ENCODE data around the gene TMPRSS11D.
A peak's percentile ranks its signal among the peaks of the same experiment; 100 is the strongest.

Gene TMPRSS11D

DNA sequence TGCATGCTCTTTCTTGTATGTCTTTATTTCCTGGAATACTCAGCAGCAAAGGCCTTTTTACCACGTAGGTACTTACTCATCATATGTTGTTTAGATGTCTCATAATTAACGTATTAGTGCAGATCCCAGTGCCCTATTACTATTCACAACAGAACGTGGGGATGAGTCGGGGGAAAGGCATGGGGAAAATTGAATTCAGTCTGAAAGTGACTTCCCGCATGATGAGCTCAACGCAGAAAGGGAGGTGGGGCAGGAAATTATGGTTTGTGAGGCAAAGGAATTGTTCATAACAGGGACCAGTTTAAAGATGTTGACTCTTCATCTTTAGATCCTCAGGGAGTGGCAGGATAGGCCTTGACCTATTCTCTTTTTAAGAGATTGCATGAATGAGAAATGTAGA is 2.0 kb upstream of the TMPRSS11D start:
- ChIA-PET POLR2A (no interaction called here), CTCF (interaction anchor here (6.3 kb wide), 1 partner anchor 25 kb away, joined by 33 read pairs; no protein-coding TSS in a partner anchor)
- DNase-seq (ENCODE audit: low read depth, low spot score), result peak; percentile 88
- no peak overlapping the region for H3K4me3 ChIP-seq (ENCODE audit: low read depth, low read length)
- TF ChIP-seq, protein P1, sequence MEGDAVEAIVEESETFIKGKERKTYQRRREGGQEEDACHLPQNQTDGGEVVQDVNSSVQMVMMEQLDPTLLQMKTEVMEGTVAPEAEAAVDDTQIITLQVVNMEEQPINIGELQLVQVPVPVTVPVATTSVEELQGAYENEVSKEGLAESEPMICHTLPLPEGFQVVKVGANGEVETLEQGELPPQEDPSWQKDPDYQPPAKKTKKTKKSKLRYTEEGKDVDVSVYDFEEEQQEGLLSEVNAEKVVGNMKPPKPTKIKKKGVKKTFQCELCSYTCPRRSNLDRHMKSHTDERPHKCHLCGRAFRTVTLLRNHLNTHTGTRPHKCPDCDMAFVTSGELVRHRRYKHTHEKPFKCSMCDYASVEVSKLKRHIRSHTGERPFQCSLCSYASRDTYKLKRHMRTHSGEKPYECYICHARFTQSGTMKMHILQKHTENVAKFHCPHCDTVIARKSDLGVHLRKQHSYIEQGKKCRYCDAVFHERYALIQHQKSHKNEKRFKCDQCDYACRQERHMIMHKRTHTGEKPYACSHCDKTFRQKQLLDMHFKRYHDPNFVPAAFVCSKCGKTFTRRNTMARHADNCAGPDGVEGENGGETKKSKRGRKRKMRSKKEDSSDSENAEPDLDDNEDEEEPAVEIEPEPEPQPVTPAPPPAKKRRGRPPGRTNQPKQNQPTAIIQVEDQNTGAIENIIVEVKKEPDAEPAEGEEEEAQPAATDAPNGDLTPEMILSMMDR (IDR thresholded peaks at IDR 0.05; ENCODE audit: insufficient read depth, low read length, missing control alignments), result no peak

DNA sequence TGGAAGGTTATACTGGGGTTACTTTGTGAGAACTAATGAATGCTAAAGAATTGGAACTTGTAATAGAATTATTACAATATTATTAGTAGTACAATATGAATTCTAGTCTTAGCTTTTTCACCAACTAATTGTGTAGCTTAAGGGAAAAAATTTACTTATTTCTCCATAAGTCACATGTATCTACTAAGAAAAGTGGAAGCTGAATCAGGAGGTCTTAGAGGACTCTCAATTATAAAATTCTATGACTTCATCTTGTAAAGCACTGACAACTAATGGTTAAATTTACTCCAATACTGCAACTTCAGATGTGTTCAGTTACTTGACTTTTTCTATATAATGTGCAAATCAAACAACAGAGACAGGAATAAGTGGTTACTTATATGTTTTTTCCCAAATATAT is 899 bp upstream of the TMPRSS11D start:
- no peak overlapping the region for H3K4me3 ChIP-seq (ENCODE audit: low read depth, low read length)
- ChIA-PET CTCF (interaction anchor here (1.0 to 6.3 kb wide), 4 partner anchors 9 to 26 kb away, joined by 4 to 33 read pairs (median 4); no protein-coding TSS in a partner anchor), POLR2A (no interaction called here)
- TF ChIP-seq, protein P1 (IDR thresholded peaks at IDR 0.05; ENCODE audit: insufficient read depth, low read length, missing control alignments), result no peak
- DNase-seq (ENCODE audit: low read depth, low spot score), result no peak

DNA sequence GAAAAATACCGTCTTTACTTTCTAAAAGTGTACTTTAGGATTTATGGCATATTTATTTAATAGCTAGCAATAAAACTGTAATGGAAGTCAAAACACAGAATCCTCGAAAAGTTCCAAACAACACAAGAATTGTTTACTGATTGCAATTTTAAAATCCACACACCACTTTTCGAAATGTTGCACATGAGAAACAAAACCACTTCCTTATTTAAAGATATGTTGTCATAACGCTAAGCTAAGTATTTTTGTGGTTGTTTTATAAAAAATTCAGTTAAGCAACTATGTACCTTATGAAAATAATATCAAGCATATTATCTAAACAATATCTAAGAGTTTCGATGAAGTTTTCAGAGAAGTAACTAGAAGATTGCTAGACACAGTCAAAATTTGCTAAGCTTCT is 344 bp downstream of the TMPRSS11D start:
- ChIA-PET CTCF (interaction anchor here (1.6 to 6.3 kb wide), 4 partner anchors 13 to 292 kb away, joined by 4 to 33 read pairs (median 4); no protein-coding TSS in a partner anchor), POLR2A (no interaction called here)
- no peak for DNase-seq (ENCODE audit: low read depth, low spot score)
- H3K4me3 ChIP-seq (ENCODE audit: low read depth, low read length), result no peak overlapping the region
- TF ChIP-seq, protein P1 (IDR thresholded peaks at IDR 0.05; ENCODE audit: insufficient read depth, low read length, missing control alignments), result no peak

DNA sequence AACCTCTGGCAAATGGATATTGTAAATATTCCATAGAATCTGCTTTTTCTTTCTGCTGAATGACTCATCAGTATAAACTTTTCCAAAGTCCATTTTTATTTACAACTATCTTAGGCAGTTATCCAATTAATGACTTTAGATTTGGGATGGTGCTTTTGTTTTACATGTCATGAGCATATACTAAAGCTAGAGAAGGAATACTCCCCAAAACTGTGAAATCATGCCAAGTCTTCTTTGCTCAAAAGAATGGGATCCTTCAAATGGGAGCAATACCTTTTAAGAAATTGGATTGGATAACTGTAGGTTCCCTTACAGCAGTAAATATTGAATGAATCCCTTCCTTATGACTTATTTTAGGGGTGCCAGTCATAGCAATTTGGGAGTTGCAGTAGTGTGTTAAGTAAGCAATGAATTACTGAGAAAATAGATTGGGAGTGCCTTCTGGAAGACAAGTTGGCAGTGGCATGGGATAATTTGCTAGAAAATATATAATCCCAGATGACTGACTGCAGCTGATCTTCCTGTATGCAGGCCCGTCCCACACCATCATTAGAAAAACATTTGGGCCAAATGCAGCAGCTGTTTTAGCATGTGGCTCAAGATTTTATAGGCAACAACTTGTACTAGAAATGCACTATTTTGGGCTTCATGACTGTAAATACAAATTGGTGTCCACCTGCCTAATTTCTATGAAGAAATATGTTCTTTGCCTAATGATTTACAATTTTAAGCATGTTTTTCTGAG is 2.8 kb downstream of the TMPRSS11D start:
- no peak for DNase-seq (ENCODE audit: low read depth, low spot score)
- TF ChIP-seq, protein P1 (IDR thresholded peaks at IDR 0.05; ENCODE audit: insufficient read depth, low read length, missing control alignments), result no peak
- no peak overlapping the region for H3K4me3 ChIP-seq (ENCODE audit: low read depth, low read length)
- ChIA-PET POLR2A (no interaction called here), CTCF (interaction anchor here (1.2 to 5.2 kb wide), 2 partner anchors 30 to 295 kb away, joined by 4 to 34 read pairs; no protein-coding TSS in a partner anchor)

DNA sequence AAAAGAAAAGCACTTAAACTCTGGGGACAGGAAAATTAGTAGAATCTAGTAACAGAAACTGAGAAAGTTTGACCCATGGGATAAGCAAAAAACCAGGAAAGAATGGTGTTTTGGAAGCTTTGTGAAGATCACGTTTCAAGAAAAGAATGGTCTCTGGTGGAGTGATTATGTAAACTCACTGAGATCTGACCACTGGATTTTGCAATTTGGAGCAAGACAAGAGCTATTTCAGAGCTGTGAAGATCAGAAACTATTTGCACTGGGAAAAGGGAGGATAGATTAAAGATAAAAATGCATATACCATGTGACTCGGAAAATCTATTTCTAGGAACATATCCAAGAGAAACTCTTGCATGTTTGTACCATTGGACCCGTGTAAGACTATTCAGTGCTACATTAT is 4.3 kb downstream of the TMPRSS11D start:
- ChIA-PET POLR2A (no interaction called here), CTCF (interaction anchor here (1.2 to 5.2 kb wide), 2 partner anchors 8 to 31 kb away, joined by 4 to 34 read pairs; no protein-coding TSS in a partner anchor)
- TF ChIP-seq, protein P1 (IDR thresholded peaks at IDR 0.05; ENCODE audit: insufficient read depth, low read length, missing control alignments), result no peak
- no peak for DNase-seq (ENCODE audit: low read depth, low spot score)
- H3K4me3 ChIP-seq (ENCODE audit: low read depth, low read length), result no peak overlapping the region

DNA sequence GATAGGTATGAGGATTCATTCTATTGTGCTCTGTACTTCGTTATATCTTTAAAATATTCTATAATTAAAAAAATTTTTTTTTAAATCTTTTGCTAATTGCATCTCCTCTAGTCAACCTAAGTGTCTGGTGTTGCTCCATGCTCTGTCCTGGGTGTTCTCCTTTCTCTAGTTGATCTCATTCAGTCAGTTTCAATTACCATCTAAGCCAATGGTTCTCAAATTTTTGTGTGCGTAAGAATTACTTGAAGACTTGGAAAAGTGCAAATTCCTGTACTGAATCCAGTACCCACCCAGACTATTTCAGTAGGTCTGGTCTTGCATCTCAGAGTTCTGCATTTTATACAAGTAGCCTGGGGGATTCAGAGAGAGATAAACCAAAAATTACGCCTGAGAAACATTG is 6.7 kb downstream of the TMPRSS11D start:
- CTCF ChIA-PET, result interaction anchor here (1.5 to 5.2 kb wide), 2 partner anchors 34 to 299 kb away, joined by 6 to 34 read pairs; no protein-coding TSS in a partner anchor
- H3K4me3 ChIP-seq (ENCODE audit: low read depth, low read length), result no peak overlapping the region
- TF ChIP-seq, protein P1 (IDR thresholded peaks at IDR 0.05; ENCODE audit: insufficient read depth, low read length, missing control alignments), result no peak
- POLR2A ChIA-PET, result no interaction called here
- no peak for DNase-seq (ENCODE audit: low read depth, low spot score)
